Panc1 (cell line): ENCODE data around the gene RNF25.

ENCODE experiments used
- TF ChIP-seq, protein P1 (sequence below): fragments of 450-650 bp; IDR thresholded peaks from 2 replicates; pipeline ENCODE4 v1.5.1; 2017; ENCODE audit warnings: mild to moderate bottlenecking
- TF ChIP-seq, protein P2 (sequence below), 2 experiments: IDR thresholded peaks; 2 replicates each; pipeline ENCODE4 v1.6.1; 2011 to 2012; ENCODE audit warnings: low read depth in 2 of 2, control low read depth in 1 of 2, low read length in 1 of 2, mild to moderate bottlenecking in 1 of 2, moderate library complexity in 1 of 2; ENCODE audit not compliant: insufficient read depth in 1 of 2

GRCh38 chr2:218638372-218638771 lies 33.4 kb downstream of the RNF25 start:
- TF ChIP-seq, protein P1, sequence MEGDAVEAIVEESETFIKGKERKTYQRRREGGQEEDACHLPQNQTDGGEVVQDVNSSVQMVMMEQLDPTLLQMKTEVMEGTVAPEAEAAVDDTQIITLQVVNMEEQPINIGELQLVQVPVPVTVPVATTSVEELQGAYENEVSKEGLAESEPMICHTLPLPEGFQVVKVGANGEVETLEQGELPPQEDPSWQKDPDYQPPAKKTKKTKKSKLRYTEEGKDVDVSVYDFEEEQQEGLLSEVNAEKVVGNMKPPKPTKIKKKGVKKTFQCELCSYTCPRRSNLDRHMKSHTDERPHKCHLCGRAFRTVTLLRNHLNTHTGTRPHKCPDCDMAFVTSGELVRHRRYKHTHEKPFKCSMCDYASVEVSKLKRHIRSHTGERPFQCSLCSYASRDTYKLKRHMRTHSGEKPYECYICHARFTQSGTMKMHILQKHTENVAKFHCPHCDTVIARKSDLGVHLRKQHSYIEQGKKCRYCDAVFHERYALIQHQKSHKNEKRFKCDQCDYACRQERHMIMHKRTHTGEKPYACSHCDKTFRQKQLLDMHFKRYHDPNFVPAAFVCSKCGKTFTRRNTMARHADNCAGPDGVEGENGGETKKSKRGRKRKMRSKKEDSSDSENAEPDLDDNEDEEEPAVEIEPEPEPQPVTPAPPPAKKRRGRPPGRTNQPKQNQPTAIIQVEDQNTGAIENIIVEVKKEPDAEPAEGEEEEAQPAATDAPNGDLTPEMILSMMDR, result no peak
- TF ChIP-seq, protein P2, sequence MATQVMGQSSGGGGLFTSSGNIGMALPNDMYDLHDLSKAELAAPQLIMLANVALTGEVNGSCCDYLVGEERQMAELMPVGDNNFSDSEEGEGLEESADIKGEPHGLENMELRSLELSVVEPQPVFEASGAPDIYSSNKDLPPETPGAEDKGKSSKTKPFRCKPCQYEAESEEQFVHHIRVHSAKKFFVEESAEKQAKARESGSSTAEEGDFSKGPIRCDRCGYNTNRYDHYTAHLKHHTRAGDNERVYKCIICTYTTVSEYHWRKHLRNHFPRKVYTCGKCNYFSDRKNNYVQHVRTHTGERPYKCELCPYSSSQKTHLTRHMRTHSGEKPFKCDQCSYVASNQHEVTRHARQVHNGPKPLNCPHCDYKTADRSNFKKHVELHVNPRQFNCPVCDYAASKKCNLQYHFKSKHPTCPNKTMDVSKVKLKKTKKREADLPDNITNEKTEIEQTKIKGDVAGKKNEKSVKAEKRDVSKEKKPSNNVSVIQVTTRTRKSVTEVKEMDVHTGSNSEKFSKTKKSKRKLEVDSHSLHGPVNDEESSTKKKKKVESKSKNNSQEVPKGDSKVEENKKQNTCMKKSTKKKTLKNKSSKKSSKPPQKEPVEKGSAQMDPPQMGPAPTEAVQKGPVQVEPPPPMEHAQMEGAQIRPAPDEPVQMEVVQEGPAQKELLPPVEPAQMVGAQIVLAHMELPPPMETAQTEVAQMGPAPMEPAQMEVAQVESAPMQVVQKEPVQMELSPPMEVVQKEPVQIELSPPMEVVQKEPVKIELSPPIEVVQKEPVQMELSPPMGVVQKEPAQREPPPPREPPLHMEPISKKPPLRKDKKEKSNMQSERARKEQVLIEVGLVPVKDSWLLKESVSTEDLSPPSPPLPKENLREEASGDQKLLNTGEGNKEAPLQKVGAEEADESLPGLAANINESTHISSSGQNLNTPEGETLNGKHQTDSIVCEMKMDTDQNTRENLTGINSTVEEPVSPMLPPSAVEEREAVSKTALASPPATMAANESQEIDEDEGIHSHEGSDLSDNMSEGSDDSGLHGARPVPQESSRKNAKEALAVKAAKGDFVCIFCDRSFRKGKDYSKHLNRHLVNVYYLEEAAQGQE (IDR thresholded peaks at IDR 0.05; ENCODE audit: insufficient read depth in 1 of 2, low read depth in 2 of 2, low read length in 1 of 2), result no peak
